Stimulated activated CD4-positive, alpha-beta T cell treated with anti-CD3 and anti-CD28 coated beads, Interleukin-2, amount 100 ng/mL, for 48 hours (primary cell): ENCODE data around the gene TDRD3.
"Not testable (repeated sequence)": the region's sequence is repeated elsewhere in the genome, so short reads cannot be mapped to it uniquely, and the experiment has no call there.

Experiments used
- DNase-seq, 2 donors: peaks; one replicate each; pipeline ENCODE4 v3.0.0-alpha.2; 2020

The TDRD3 gene

DNA sequence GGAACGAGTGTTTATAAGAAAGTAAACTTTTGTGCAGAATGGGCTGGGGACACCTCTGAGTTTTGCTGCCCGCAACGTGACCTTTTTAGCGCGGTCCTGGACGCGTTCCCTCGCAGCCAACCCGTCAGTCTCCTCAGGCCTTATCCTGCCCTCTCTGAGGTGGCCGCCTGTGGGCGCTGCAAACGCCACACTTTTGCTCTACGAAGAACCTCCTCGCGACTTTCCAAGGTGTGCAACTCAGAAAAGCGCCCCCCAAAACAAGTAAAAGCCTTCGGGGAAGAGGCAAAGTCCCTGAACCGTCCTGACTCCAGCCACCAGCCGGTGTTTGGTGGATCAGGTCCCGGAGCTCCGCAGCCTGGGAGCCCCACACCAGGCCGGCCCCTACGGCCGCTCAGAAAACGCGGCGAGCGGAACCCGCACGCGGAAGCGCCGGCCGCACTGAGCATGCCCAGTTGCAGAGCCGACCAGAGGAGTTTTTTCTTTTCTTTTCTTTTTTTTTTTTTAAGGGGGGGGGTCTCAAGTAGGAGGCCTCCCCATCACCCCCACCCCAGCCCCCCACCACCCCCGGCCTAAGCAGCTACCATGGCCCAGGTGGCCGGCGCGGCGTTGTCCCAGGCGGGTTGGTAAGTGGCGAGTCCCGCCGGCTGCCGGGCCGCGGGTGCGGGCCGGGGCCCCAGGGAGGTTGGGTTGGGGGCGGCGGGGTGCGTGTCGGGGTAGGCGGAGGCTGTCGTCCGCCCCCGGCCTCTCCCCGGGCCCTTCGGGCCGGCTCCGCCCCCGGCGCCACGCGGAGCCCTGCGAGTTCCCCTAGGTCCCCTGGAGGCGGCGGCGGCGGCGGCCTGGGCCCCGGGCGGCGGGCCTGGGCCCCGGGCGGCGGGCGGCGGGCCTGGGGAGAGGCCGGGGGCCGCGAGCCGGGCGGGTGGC lies at the start of gene TDRD3:
Gene TDRD3 (plus strand): TSS at position 438 of the 921 bp plus-strand sequence. CDS start 145 bp downstream, at position 583.
- DNase-seq = peak; percentile 67 to 68

DNA sequence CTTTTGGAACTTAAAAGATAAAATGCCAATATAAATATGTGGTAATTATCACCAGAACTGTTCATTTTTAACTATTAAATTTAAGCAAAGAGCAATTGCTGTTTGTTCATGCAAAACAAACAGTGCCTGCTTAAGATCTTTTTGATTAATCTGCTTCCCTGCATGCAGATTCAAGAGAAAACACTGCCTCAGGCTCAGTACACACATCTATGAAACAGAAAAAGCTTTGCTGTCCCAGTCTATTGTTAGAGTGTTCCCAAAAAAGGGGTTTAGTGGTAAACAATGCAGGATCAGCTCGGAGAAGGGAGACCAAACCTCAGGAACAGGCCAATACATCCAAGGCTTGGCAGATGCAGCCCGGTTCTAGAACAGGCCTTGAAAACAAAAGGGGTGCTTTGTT lies 49.3 kb upstream of the TDRD3 start:
- no peak for DNase-seq

DNA sequence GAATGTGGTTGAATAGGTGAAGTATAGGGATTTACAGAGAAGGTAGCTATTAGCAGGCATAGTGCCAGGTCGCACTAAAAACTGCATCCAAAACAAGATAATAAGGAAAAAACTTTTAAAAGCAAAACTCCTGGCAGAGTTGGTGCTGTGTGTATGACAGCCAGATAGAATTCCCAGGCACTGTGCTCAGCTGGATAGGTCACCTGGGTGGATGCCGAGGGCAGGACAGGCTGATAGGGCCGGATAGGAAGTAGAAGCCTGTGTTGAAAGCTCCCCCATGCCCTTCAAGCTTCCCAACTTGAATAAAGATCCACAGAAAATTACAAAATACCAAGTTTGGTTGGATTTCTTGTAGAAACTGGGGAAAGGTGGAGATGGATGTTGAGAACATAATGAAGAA lies 48.9 kb upstream of the TDRD3 start:
- no peak for DNase-seq

DNA sequence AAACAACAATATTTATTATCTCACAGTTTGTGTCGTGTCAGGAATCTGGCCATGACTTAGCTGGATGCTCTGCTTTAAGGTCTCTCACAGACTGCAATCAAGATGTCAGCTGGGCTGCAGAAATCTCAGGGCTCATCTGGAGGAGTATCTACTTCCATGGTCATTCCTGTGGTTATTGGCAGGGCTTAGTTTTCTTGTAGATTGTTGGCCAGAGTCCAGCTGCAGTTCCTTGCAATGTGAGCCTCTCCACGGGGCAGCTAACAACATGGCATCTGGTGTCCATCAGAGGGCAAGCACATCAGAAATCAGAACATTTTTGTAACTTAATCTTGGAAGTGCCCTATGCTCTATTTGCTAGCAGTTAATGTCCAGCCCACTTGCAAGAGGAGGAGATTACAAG lies 45.7 kb upstream of the TDRD3 start:
- DNase-seq = no peak

DNA sequence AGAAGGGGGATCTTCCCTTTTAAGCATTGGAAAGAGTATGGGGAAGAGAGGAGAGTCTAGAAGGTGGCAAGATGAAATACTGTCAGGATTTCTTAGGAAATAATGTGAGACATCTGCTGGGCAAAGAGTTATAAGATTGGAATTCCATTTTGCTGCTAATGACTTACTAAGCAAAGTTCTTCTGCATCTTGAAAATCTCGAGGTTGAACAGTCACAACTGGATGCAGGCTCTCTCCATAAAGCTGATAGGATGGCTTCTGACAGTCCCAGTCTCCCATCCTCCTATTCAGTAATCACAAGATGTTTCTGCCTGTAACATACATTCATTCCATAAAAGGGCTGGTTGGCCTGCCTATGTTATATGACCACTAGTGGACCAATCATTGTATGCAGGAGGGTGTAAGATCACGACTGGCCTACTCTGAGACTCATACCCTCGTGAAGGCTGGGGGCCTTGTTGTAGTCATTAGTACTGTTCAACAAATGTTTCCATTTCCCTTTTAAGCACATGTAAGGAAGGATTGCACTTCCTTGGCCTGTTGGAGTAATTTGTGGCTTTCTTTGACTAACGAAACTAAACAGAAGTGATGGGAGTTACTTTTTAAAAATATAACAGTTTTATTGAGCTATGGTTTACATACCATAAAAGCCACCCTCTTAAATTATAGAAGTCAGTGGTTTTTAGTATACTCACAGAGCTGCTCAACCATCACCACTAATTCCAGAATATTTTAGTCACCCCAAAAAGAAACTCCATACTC lies 45.0 kb upstream of the TDRD3 start:
- no peak for DNase-seq

DNA sequence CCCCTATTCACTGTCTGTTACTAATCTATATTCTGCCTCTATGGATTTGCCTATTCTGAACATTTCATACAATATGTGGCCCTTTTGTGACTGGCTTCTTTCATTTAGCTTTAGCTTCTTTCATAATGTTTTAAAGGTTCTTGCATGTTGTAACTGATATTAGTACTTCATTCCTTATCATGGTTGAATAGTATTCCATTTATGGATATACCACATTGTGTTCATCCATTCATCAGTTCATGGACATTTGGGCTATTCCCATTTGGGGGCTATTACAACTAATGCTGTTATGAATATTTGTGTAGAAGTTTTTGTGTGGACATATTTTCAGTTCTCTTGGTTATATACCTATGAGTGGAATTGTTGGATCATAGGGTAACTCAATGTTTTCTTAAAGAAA lies 44.4 kb upstream of the TDRD3 start:
- DNase-seq = no peak

DNA sequence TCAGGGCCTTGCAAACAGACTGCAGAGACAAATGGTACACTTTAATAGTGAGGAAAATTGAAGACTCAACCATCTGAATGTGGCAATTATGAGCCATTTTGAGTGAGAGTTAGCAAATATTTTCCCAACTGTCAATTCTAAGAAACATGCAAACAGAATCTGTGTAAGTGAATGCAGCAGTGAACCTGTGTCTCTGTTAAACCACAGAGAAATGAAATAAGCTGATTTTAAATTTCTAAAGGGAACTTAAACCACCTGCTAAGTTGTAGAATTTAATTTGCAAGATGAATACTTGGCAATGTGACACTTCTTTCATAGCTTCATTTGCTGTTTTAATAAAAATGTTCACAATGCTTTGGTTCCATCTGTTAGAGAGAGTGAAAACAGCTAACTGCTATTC lies 42.0 kb upstream of the TDRD3 start:
- no peak for DNase-seq

DNA sequence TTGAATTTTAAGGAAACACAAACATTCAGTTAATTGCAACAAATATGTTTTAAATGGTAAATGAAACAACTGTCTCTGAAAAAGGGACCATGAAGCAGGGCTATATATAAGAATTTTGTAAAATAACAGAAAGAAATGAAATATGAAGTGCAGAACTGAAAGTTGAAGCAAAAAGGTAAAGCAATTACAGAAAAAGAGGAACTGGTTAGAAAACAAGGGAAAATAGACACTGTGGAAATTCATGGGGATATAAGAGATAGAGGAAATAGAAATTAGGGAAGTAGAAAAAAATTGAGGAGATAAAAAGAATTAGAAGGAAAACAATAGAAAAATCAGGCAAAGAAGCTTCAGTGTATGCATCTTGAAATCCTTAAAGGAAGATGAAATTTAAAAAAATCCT lies 40.0 kb upstream of the TDRD3 start:
- no peak for DNase-seq

DNA sequence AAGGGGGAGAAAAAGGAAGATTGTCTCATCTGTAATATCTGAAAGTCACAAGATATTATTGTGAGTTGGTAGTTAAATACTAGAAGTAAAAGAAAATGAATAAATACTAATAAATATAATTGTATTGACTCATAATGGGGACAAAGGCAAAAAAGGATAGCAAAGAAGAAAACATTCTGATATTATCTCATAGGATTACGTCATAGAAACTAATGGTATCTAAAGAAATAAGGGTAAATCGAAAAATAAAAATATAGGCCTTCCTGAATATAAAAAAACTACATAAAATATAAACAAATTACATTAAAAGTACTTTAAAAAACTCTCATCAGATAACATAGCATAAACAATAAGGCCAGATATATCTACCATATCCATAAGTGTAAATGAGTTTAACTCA lies 38.6 kb upstream of the TDRD3 start:
- DNase-seq = no peak

DNA sequence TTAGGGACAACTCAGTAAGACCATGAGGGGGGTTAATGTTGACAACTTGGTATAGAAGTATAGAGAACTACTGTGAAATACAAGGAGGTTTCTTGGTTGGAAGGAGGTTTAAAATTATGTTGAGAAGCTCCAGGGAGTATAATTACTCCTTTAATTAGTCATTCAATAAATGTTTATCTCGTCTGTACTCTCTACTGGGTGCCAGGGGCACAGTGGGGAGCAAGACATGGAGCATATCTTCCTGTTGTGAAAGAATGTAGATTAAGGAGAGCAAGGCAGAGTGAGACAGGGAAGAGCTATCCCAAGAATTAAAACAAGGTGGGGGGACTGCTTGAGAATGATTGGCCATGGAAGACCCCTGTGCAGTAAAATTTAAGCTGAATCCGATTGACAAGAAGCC lies 33.7 kb upstream of the TDRD3 start:
- no peak for DNase-seq

DNA sequence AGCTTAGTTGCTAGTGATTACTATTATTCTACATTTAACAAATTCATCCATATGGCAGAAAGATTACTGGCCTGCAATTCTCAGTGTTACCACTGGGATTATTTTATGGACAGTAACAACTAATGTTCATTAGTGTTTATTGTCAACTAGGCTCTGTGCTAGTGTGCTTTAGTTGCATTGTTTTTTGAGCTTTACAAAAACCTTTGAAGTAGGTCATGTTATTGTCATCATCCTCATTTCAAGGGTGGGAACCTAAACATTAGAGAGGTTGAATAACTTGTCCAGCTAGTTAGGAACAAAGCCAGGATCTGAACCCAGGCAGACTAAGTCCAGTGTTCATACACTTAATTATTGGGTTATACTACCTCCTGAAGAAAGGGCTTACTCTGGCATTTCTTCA lies 27.8 kb upstream of the TDRD3 start:
- no peak for DNase-seq

DNA sequence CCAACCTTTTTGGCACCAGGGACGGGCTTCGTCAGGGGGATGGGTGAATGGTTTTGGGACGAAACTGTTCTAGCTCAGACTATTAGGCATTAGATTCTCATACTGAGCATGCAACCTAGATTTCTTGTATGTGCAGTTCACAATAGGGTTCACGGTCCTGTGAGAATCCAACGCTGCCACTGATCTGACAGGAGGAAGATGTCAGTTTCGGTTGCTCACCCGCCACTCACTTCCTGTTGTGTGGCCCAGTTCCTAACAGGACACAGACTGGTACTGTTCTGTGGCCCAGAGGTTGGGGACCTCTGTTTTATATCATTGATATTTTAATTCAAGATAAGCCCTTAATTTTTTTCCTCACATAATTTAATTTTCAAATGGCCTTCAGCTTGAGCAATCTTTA lies 26.7 kb upstream of the TDRD3 start:
- no peak for DNase-seq

DNA sequence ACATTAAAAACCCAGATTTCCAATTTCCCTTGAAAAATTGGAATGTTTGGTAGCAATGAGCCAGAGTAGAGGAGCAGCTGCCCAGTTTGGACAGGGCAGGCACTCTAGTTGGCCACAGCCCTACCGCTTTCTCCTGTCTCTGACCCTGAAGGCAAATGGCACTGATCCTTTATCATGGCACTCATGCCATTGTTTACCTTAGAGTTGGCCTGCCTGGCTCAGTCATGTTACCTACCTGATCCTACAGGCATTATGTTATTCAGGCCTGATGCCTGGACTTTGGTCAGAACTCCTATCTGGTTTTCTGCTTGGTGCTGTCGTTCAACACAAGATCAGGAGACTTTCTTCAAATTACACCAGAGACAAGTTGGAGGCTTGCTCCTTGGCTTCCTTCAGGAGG lies 24.9 kb upstream of the TDRD3 start:
- no peak for DNase-seq

DNA sequence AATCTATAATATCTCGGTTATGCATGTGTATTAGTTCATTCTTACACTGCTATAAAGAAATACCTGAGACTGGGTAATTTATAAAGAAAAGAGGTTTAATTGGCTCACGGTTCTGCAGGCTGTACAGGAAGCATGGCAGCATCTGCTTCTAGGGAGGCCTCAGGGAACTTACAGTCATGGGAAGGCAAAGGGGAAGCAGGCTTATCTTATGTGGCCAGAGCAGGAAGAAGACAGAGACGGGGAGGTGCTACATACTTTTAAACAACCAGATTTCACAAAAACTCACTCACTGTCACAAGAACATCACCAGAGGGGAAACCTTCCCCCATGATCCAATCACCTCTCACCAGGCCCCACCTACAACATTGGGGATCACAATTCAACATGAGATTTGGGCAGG lies 17.7 kb upstream of the TDRD3 start:
- not testable (repeated sequence) for DNase-seq

DNA sequence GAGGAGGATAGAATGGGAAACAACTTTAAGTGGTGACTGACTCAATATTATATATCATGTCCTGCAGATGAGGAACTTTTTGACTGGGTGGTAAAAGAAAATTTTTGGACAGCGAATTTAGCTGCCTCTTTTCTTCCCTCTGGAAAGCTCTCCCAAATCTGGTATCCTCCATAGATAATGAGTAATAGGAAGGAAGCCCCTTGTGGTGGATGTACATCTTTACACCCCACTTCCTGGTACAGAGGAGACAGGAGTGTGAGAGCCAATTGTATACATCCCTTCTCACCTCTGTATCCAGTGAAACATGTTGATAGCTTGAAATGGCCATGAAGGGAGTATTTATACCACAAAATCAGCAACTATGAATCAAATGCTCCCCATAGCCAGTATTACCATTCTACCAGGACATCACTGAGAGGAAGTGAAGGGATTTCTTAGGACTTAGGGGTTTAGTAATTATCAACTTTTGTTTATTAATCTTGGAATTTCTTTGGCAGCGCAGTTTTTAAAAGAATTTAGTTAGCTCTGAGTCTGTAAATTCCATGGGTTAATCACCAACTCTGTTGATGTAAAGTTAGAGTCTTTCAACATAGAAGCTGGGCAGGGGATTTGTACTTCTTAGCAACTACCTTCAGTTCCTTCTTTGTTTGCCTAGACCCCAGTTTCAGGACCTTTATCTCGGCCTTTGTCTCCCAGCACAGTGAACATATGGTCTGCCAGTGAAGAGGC lies 17.0 kb upstream of the TDRD3 start:
- no peak for DNase-seq

DNA sequence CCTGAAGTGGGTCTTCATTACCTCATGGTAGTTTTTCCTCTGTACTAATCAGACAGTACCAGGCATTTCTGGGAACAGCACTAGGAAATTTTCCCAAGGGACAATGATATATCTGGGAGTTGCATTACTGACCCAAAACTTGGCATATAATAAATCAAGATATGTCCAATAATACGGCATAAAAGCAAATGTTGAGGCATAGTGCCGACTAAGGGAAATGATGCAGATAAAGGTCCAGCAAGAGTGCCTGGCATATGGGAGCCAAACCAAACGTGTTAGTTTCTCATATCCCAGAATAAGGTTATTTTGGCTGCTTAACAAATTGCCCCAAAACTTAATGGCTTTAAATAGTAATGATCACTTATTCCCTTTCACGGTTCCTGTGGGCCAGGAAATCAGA lies 12.1 kb upstream of the TDRD3 start:
- DNase-seq = no peak

DNA sequence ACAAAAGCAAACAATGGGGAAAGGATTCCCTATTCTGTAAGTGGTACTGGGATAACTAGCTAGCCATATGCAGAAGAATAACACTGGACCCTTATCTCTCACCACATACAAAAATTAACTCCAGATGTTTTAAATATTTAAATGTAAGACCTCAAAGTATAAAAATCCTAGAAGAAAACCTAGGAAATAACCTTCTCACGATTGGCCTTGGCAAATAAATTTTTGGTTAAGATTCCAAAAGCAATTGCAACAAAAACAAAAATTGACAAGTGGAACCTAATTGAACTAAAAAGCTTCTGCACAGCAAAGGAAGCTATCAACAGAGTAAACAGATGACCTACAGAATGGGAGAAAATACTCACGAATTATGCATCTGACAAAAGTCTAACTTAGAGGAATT lies 10.8 kb upstream of the TDRD3 start:
- no peak for DNase-seq

DNA sequence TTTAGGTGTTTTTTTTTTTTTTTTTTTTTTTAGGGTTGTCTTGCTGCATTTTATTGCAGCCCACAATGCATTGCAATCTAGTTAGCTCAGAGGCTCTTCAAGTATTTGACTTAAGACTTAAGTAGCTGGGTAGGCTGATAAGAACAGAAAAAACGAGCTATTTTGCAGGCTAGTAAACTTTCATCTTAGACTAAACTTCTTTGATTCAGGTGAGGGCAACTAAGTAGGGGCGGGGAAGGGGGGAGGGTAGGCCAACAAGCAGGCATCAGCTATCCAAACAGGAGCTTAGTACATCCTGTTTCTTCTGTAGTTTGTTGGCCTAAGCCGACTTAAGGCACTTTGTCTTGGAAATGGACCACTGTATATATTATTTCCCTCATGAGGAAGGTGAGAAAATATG lies 4.9 kb upstream of the TDRD3 start:
- DNase-seq = no peak

DNA sequence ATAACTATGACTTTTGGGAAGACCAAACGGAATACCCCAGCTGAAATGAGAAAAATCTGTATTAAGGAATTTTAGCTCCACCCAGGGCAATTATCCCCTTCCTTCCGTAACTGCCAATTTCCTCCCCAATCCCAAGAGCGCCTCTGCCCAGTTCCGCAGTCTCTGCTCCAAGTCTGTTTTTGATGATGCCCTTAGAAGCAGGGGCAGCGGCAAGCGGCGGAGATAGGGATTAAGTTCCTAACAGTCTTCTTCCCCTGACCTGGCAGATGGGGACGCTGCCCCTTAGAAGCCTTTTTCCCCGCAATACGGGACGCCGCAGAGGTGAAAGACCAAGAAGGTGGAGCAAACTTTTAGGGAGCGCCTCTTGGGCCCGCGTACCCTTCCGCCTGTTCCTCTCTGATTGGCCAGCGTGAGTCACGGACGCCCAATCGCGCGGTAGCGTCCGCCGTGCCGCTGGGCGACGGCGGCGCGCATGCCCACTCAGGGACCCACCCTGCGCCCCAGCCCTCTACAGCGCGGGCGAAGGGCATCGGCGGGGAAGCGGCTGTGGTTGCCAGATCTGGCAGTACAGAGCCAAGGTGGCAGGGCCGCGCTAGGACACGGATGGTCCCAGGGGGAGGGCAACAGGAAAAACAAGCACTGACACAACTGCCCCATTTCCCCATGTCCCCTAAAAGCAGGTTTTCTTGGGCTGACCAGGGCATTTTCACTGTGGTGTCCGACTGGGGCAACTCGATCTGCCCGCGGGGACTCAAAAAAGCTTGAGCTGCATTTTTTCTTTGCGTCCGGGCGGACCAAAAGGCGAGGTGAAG lies 843 bp upstream of the TDRD3 start:
- DNase-seq = peak; percentile 79 to 82

DNA sequence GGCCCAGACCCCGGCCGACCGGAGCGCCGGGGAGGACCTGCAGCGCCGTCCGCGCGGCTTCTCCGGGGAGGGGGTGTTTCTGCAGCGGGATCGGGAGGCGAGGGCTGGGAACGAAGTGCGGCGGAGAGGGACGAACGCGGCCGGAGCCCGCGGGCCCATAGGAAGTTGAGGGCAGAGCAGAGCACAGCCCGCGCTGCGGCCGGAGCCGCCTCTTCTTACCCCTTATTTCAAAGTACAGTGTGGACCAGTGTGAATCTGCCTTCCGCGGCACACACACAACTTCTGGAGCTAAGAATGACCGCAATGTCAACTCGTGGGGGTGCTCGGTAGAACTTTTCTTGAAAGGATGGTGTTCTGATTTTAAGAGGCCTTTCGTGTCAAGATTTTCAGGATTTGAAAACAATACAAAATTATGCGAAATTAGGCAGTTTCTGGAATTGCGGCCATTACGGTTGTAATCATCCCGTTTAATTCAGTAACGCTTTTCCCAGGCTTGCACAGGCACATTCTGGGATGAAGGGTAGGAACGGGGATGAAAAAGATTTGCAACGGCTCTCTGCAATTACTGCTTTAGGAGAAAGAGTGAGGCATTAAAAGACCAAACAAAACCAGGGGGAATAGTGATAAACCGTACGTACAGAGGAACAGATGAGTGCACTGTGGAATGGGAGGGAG lies 821 bp downstream of the TDRD3 start:
- peak; percentile 22 to 49 for DNase-seq

DNA sequence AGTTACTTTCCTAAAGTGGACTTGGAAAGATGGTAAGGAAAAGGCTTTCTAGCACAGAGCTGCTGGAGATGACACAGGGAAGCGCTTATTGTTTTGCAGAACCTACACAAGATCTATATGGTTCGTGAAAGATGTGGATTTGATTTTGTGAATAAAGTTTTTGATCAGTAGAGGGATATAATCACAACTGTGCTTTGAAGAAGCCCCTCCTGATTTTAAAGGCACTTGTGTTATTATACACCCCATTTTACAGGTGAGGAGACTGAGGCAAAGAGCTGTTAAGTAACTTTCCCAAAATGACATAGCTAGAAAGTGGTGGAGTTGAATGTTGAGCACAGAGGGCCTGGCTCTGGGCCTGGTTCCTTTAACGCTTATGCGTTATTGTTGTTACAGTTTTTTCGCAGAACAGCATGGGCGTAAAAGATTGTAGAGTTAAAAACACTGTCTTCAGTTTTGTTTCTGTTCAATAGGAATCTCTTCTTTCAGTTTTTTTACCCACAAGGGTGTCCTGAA lies 1.4 kb downstream of the TDRD3 start:
- DNase-seq = no peak
